ENCODE measurements around the gene DACH1. TPM values are rescaled to one million over a fixed set of nuclear protein-coding genes. Genes with fewer than 3 reads are reported as not detected.
A peak's percentile ranks its signal among the peaks of the same experiment; 100 is the strongest.

Gene DACH1
- total and polyA plus RNA-seq, 4 donors = 1.4 to 42.3 (median 3.7) TPM

GRCh38 chr13:71611292-71611691, 255.7 kb downstream of the DACH1 start:
- Histone ChIP-seq H3K4me3 (no peak overlapping the region), H3K9ac (ENCODE audit: insufficient read depth in 1 of 2, low read length in 2 of 2) (no peak overlapping the region), H3K27me3 (ENCODE audit: control insufficient read depth in 3 of 3, insufficient read depth in 3 of 3, low read length in 2 of 3) (no peaks in the 10 kb centered on the region), H3K27ac (ENCODE audit: low read depth in 1 of 2, low read length in 1 of 2) (no peak overlapping the region), H3K36me3 (ENCODE audit: control insufficient read depth in 4 of 4, insufficient read depth in 4 of 4, low read length in 4 of 4) (no peaks in the 10 kb centered on the region), H3K4me1 (ENCODE audit: control insufficient read depth in 5 of 5, insufficient read depth in 5 of 5, low read length in 5 of 5) (peaks cover 0 to 5% (median 0%) of the 10 kb centered on the region in 5 donors), H3K9me3 (ENCODE audit: control insufficient read depth in 4 of 4, insufficient read depth in 3 of 4, low read length in 3 of 4) (no peaks in the 10 kb centered on the region)
- DNase-seq (no peak), ATAC-seq (ENCODE audit: insufficient read depth, low FRiP score) (no peak)
- WGBS, 2 donors = 31 to 56% methylated on average over 3 of the region's 3 CpGs
- TF ChIP-seq, protein P1, sequence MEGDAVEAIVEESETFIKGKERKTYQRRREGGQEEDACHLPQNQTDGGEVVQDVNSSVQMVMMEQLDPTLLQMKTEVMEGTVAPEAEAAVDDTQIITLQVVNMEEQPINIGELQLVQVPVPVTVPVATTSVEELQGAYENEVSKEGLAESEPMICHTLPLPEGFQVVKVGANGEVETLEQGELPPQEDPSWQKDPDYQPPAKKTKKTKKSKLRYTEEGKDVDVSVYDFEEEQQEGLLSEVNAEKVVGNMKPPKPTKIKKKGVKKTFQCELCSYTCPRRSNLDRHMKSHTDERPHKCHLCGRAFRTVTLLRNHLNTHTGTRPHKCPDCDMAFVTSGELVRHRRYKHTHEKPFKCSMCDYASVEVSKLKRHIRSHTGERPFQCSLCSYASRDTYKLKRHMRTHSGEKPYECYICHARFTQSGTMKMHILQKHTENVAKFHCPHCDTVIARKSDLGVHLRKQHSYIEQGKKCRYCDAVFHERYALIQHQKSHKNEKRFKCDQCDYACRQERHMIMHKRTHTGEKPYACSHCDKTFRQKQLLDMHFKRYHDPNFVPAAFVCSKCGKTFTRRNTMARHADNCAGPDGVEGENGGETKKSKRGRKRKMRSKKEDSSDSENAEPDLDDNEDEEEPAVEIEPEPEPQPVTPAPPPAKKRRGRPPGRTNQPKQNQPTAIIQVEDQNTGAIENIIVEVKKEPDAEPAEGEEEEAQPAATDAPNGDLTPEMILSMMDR (IDR thresholded peaks at IDR 0.05; ENCODE audit: control extremely low read depth, extremely low read depth) = no peak

DNA sequence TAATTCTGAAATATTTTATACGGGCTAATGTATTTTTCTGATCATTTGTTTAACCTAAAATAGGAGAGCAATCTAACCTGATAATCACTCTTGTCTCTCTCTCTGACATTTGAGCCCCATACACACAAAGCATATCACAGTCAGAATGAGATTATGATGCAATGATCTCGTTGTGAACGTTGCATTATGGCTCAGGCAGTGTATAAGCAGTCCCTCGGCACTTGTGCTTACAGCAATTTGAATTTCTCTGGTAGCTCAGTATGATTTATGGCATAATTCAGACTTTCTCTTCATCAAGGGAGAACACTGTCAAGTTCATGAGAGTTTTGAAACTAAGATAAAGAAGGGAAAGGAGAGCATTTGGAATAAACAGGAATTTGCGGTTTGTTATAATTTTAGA, 256.1 kb downstream of the DACH1 start:
- H3K4me3 ChIP-seq = no peak overlapping the region
- no peak overlapping the region for H3K27ac ChIP-seq (ENCODE audit: low read depth in 1 of 2, low read length in 1 of 2)
- peaks cover 0 to 5% (median 0%) of the 10 kb centered on the region in 5 donors for H3K4me1 ChIP-seq (ENCODE audit: control insufficient read depth in 5 of 5, insufficient read depth in 5 of 5, low read length in 5 of 5)
- no peak for ATAC-seq (ENCODE audit: insufficient read depth, low FRiP score)
- no peaks in the 10 kb centered on the region for H3K9me3 ChIP-seq (ENCODE audit: control insufficient read depth in 4 of 4, insufficient read depth in 3 of 4, low read length in 3 of 4)
- DNase-seq = no peak
- no peaks in the 10 kb centered on the region for H3K36me3 ChIP-seq (ENCODE audit: control insufficient read depth in 4 of 4, insufficient read depth in 4 of 4, low read length in 4 of 4)
- WGBS, 2 donors = 18 to 30% methylated on average over 5 of the region's 5 CpGs
- no peaks in the 10 kb centered on the region for H3K27me3 ChIP-seq (ENCODE audit: control insufficient read depth in 3 of 3, insufficient read depth in 3 of 3, low read length in 2 of 3)
- H3K9ac ChIP-seq (ENCODE audit: insufficient read depth in 1 of 2, low read length in 2 of 2) = no peak overlapping the region
- TF ChIP-seq, protein P1 (IDR thresholded peaks at IDR 0.05; ENCODE audit: control extremely low read depth, extremely low read depth) = no peak

DNA sequence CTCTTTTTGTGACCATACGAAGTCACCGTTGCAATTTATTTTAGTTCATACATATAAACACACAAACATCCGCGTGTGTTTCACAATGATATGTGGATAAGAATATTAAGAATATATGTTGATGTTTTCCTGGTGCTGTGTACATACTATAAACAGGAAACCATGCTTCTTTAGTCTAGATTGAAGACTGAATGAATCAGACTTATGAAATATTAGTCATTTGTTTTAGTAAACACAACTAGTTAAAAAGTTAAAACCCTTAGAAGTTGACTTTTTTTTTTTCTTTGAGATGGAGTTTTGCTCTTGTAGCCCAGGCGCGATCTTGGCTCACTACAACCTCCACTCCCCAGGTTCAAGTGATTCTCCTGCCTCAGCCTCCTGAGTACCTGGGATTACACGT, 257.7 kb downstream of the DACH1 start:
- Histone ChIP-seq H3K27me3 (ENCODE audit: control insufficient read depth in 3 of 3, insufficient read depth in 3 of 3, low read length in 2 of 3) (no peaks in the 10 kb centered on the region), H3K36me3 (ENCODE audit: control insufficient read depth in 4 of 4, insufficient read depth in 4 of 4, low read length in 4 of 4) (no peaks in the 10 kb centered on the region), H3K4me3 (no peak overlapping the region), H3K4me1 (ENCODE audit: control insufficient read depth in 5 of 5, insufficient read depth in 5 of 5, low read length in 5 of 5) (peaks cover 0 to 5% (median 0%) of the 10 kb centered on the region in 5 donors), H3K27ac (ENCODE audit: low read depth in 1 of 2, low read length in 1 of 2) (no peak overlapping the region), H3K9me3 (ENCODE audit: control insufficient read depth in 4 of 4, insufficient read depth in 3 of 4, low read length in 3 of 4) (no peaks in the 10 kb centered on the region), H3K9ac (ENCODE audit: insufficient read depth in 1 of 2, low read length in 2 of 2) (no peak overlapping the region)
- TF ChIP-seq, protein P1 (IDR thresholded peaks at IDR 0.05; ENCODE audit: control extremely low read depth, extremely low read depth) = no peak
- DNase-seq (peak in 1 of 3 donors; percentile 39), ATAC-seq (ENCODE audit: insufficient read depth, low FRiP score) (no peak)
- WGBS, 2 donors = 76 to 88% methylated on average over 7 of the region's 7 CpGs

GRCh38 chr13:71607575-71607974, 259.4 kb downstream of the DACH1 start:
- no peaks in the 10 kb centered on the region for H3K27me3 ChIP-seq (ENCODE audit: control insufficient read depth in 3 of 3, insufficient read depth in 3 of 3, low read length in 2 of 3)
- ATAC-seq (ENCODE audit: insufficient read depth, low FRiP score) (no peak), DNase-seq (no peak)
- TF ChIP-seq, protein P1 (IDR thresholded peaks at IDR 0.05; ENCODE audit: control extremely low read depth, extremely low read depth) = no peak
- no peak overlapping the region for H3K9ac ChIP-seq (ENCODE audit: insufficient read depth in 1 of 2, low read length in 2 of 2)
- no peak overlapping the region for H3K4me3 ChIP-seq
- no peak overlapping the region for H3K27ac ChIP-seq (ENCODE audit: low read depth in 1 of 2, low read length in 1 of 2)
- peaks cover 0 to 2% (median 0%) of the 10 kb centered on the region in 5 donors for H3K4me1 ChIP-seq (ENCODE audit: control insufficient read depth in 5 of 5, insufficient read depth in 5 of 5, low read length in 5 of 5)
- no peaks in the 10 kb centered on the region for H3K36me3 ChIP-seq (ENCODE audit: control insufficient read depth in 4 of 4, insufficient read depth in 4 of 4, low read length in 4 of 4)
- 52 to 57% methylated on average over 2 of the region's 2 CpGs for WGBS, 2 donors
- H3K9me3 ChIP-seq (ENCODE audit: control insufficient read depth in 4 of 4, insufficient read depth in 3 of 4, low read length in 3 of 4) = no peaks in the 10 kb centered on the region
